HepG2 (cell line): ENCODE measurements around the gene SFXN5. TPM values are rescaled to one million over a fixed set of nuclear protein-coding genes. Genes with fewer than 3 reads are reported as not detected.
A peak's percentile ranks its signal among the peaks of the same experiment; 100 is the strongest.

Source experiments
- DPF2 ChIP-seq: sonication (generic); formaldehyde crosslinking; IDR thresholded peaks from 2 replicates; pipeline ENCODE4 v1.4.0; 2020; ENCODE audit warnings: mild to moderate bottlenecking, low read depth, missing genetic modification reagents, borderline replicate concordance
- FOXK1 ChIP-seq: sonication (generic); formaldehyde crosslinking; IDR thresholded peaks from 2 replicates; pipeline ENCODE4 v1.4.0; 2020; ENCODE audit warnings: low read depth, missing genetic modification reagents, borderline replicate concordance
- HOXA7 ChIP-seq: sonication (generic); formaldehyde crosslinking; IDR thresholded peaks from 2 replicates; pipeline ENCODE4 v1.8.1; 2022; ENCODE audit warnings: mild to moderate bottlenecking, missing genetic modification reagents, moderate library complexity
- MATR3 ChIP-seq: sonication (generic); formaldehyde crosslinking; IDR thresholded peaks from 2 replicates; pipeline ENCODE4 v1.4.0; 2020; ENCODE audit warnings: missing genetic modification reagents
- MED13 ChIP-seq: sonication (generic); formaldehyde crosslinking; IDR thresholded peaks from 2 replicates; pipeline ENCODE4 v1.5.0; 2020; ENCODE audit warnings: missing genetic modification reagents
- MED8 ChIP-seq: sonication (generic); formaldehyde crosslinking; IDR thresholded peaks from 2 replicates; pipeline ENCODE4 v1.8.1; 2023; ENCODE audit warnings: mild to moderate bottlenecking, missing genetic modification reagents; ENCODE audit not compliant: insufficient replicate concordance
- NFIC ChIP-seq: IDR thresholded peaks from 2 replicates; pipeline ENCODE4 v1.6.1; 2012; ENCODE audit warnings: mild to moderate bottlenecking, low read length, inconsistent platforms
- NR0B2 ChIP-seq: sonication (generic); formaldehyde crosslinking; IDR thresholded peaks from 2 replicates; pipeline ENCODE4 v1.4.0; 2020; ENCODE audit warnings: mild to moderate bottlenecking, missing genetic modification reagents
- RFX3 ChIP-seq: IDR thresholded peaks from 2 replicates; pipeline ENCODE4 v1.6.1; 2016; ENCODE audit warnings: missing biosample characterization, missing genetic modification reagents
- SETDB1 ChIP-seq: sonication (generic); formaldehyde crosslinking; IDR thresholded peaks from 2 replicates; pipeline ENCODE4 v1.5.1; 2020; ENCODE audit warnings: missing genetic modification reagents, mild to moderate bottlenecking, borderline replicate concordance
- TCF7 ChIP-seq: sonication (generic); IDR thresholded peaks from 2 replicates; pipeline ENCODE4 v1.6.1; 2016; ENCODE audit warnings: antibody characterized with exemption, low read depth
- TRAFD1 ChIP-seq: sonication (generic); formaldehyde crosslinking; IDR thresholded peaks from 2 replicates; pipeline ENCODE4 v1.5.1; 2020; ENCODE audit warnings: missing genetic modification reagents, mild to moderate bottlenecking, borderline replicate concordance
- ZEB1 ChIP-seq: IDR thresholded peaks from 2 replicates; pipeline ENCODE4 v1.6.1; 2012; ENCODE audit warnings: mild to moderate bottlenecking, low read depth, inconsistent platforms; ENCODE audit not compliant: insufficient replicate concordance
- ZFY ChIP-seq: sonication (generic); formaldehyde crosslinking; IDR thresholded peaks from 2 replicates; pipeline ENCODE4 v1.4.0; 2020; ENCODE audit warnings: missing genetic modification reagents
- ZNF143 ChIP-seq: sonication (generic); formaldehyde crosslinking; IDR thresholded peaks from 2 replicates; pipeline ENCODE4 v1.4.0; 2020; ENCODE audit warnings: missing genetic modification reagents
- ZNF7 ChIP-seq: IDR thresholded peaks from 2 replicates; pipeline ENCODE4 v1.6.1; 2016; ENCODE audit warnings: missing biosample characterization, missing genetic modification reagents
- ZNF782 ChIP-seq: sonication (generic); formaldehyde crosslinking; IDR thresholded peaks from 2 replicates; pipeline ENCODE4 v1.4.0; 2020; ENCODE audit warnings: missing genetic modification reagents, mild to moderate bottlenecking, borderline replicate concordance
- polyA plus RNA-seq, 8 experiments: library from polyadenylated mRNA; depleted of rRNA in 3 of 8; stranded (reverse) in 7 of 8; unstranded in 1 of 8; fragments of >200 nt; fragmentation: Illumina TruSeq in 4 of 8; extraction: Trizol in 4 of 8; gene quantifications; 2 replicates each; pipeline versions ENCODE4 v1.2.1 to v1.2.3, GENCODE V29; 2011 to 2016; ENCODE audit warnings: low read depth in 4 of 8, missing spikeins in 1 of 8, mixed read lengths in 1 of 8; ENCODE audit not compliant: insufficient read depth in 1 of 8
- total RNA-seq, 5 experiments: library from RNA; depleted of rRNA; stranded (reverse); fragments of >200 nt; fragmentation: Illumina TruSeq; extraction: Trizol; gene quantifications; 2 replicates each; pipeline ENCODE4 v1.2.3, GENCODE V29; 2016; ENCODE audit warnings: low read depth in 1 of 5
- TF ChIP-seq, protein P1 (sequence below): sonication (generic); formaldehyde crosslinking; IDR thresholded peaks from 2 replicates; pipeline ENCODE4 v1.4.0; 2020; ENCODE audit warnings: missing genetic modification reagents
- TF ChIP-seq, protein P2 (sequence below): sonication (generic); formaldehyde crosslinking; IDR thresholded peaks from 2 replicates; pipeline ENCODE4 v1.4.0; 2020; ENCODE audit warnings: missing genetic modification reagents, mild to moderate bottlenecking, borderline replicate concordance

Gene SFXN5
- total and polyA plus RNA-seq, 2 of the 13 experiments (the other 11 are each of a cell fraction or from before 2014, with no cell fraction given): 34.9 to 37.4 TPM

- TF ChIP-seq RFX3 (no peak), MED8 (CRISPR knock-in tag) (peak; percentile 50), TRAFD1 (no peak), ZFY (CRISPR knock-in tag) (peak; percentile 91), MED13 (no peak), TCF7 (no peak), FOXK1 (CRISPR knock-in tag) (no peak), HOXA7 (CRISPR knock-in tag) (no peak), ZNF143 (CRISPR knock-in tag) (peak; percentile 30), ZEB1 (peak; percentile 86), ZNF7 (CRISPR knock-in tag) (no peak), SETDB1 (CRISPR knock-in tag) (no peak), ZNF782 (no peak), NR0B2 (CRISPR knock-in tag) (peak; percentile 87; the same call in 1 of the 2 replicates), NFIC (no peak), DPF2 (CRISPR knock-in tag) (no peak), MATR3 (no peak)
- TF ChIP-seq, protein P1, sequence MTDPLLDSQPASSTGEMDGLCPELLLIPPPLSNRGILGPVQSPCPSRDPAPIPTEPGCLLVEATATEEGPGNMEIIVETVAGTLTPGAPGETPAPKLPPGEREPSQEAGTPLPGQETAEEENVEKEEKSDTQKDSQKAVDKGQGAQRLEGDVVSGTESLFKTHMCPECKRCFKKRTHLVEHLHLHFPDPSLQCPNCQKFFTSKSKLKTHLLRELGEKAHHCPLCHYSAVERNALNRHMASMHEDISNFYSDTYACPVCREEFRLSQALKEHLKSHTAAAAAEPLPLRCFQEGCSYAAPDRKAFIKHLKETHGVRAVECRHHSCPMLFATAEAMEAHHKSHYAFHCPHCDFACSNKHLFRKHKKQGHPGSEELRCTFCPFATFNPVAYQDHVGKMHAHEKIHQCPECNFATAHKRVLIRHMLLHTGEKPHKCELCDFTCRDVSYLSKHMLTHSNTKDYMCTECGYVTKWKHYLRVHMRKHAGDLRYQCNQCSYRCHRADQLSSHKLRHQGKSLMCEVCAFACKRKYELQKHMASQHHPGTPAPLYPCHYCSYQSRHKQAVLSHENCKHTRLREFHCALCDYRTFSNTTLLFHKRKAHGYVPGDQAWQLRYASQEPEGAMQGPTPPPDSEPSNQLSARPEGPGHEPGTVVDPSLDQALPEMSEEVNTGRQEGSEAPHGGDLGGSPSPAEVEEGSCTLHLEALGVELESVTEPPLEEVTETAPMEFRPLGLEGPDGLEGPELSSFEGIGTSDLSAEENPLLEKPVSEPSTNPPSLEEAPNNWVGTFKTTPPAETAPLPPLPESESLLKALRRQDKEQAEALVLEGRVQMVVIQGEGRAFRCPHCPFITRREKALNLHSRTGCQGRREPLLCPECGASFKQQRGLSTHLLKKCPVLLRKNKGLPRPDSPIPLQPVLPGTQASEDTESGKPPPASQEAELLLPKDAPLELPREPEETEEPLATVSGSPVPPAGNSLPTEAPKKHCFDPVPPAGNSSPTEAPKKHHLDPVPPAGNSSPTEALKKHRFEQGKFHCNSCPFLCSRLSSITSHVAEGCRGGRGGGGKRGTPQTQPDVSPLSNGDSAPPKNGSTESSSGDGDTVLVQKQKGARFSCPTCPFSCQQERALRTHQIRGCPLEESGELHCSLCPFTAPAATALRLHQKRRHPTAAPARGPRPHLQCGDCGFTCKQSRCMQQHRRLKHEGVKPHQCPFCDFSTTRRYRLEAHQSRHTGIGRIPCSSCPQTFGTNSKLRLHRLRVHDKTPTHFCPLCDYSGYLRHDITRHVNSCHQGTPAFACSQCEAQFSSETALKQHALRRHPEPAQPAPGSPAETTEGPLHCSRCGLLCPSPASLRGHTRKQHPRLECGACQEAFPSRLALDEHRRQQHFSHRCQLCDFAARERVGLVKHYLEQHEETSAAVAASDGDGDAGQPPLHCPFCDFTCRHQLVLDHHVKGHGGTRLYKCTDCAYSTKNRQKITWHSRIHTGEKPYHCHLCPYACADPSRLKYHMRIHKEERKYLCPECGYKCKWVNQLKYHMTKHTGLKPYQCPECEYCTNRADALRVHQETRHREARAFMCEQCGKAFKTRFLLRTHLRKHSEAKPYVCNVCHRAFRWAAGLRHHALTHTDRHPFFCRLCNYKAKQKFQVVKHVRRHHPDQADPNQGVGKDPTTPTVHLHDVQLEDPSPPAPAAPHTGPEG (CRISPR knock-in tag): no peak
- TF ChIP-seq, protein P2, sequence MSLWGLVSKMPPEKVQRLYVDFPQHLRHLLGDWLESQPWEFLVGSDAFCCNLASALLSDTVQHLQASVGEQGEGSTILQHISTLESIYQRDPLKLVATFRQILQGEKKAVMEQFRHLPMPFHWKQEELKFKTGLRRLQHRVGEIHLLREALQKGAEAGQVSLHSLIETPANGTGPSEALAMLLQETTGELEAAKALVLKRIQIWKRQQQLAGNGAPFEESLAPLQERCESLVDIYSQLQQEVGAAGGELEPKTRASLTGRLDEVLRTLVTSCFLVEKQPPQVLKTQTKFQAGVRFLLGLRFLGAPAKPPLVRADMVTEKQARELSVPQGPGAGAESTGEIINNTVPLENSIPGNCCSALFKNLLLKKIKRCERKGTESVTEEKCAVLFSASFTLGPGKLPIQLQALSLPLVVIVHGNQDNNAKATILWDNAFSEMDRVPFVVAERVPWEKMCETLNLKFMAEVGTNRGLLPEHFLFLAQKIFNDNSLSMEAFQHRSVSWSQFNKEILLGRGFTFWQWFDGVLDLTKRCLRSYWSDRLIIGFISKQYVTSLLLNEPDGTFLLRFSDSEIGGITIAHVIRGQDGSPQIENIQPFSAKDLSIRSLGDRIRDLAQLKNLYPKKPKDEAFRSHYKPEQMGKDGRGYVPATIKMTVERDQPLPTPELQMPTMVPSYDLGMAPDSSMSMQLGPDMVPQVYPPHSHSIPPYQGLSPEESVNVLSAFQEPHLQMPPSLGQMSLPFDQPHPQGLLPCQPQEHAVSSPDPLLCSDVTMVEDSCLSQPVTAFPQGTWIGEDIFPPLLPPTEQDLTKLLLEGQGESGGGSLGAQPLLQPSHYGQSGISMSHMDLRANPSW (CRISPR knock-in tag): no peak
Measured at GRCh38 chr2:72915907-72916742, 155.4 kb downstream of the SFXN5 start (continued).
